Measurements from ENCODE around the gene CEP55. TPM values are rescaled to one million over a fixed set of nuclear protein-coding genes. Genes with fewer than 3 reads are reported as not detected.
A peak's percentile ranks its signal among the peaks of the same experiment; 100 is the strongest.
"Not testable (repeated sequence)": the region's sequence is repeated elsewhere in the genome, so short reads cannot be mapped to it uniquely, and the experiment has no call there.

CEP55 gene
- total RNA-seq, 1 experiment from 2014 or later, result 49.4 TPM

GRCh38 chr10:93463723-93464476, 32.5 kb upstream of the CEP55 start:
- peak in 1 of 2 experiments; percentile 24 for DNase-seq
- Histone ChIP-seq H3K4me3 (no peak overlapping the region), H3K27me3 (no peaks in the 10 kb centered on the region), H3K4me1 (peaks cover 57% of the 10 kb centered on the region), H3K36me3 (no peaks in the 10 kb centered on the region), H3K27ac (no peak overlapping the region; the same call in 1 of the 2 replicates), H3K9me3 (replicated peaks) (no peaks in the 10 kb centered on the region; the same call in 1 of the 2 replicates)

- H3K4me1 ChIP-seq, result peaks cover 48% of the 10 kb centered on the region
- H3K4me3 ChIP-seq, result no peak overlapping the region
- H3K27me3 ChIP-seq, result no peaks in the 10 kb centered on the region
- no peak for DNase-seq
- H3K27ac ChIP-seq, result no peak overlapping the region
- H3K36me3 ChIP-seq, result no peaks in the 10 kb centered on the region
- H3K9me3 ChIP-seq (replicated peaks), result no peaks in the 10 kb centered on the region; the same call in 1 of the 2 replicates
Measured at GRCh38 chr10:93464776-93465388, 31.5 kb upstream of the CEP55 start.

- Histone ChIP-seq H3K36me3 (no peaks in the 10 kb centered on the region), H3K27me3 (no peaks in the 10 kb centered on the region), H3K27ac (peak overlapping the region; percentile 77), H3K9me3 (replicated peaks) (no peaks in the 10 kb centered on the region; the same call in 1 of the 2 replicates), H3K4me1 (peaks cover 48% of the 10 kb centered on the region), H3K4me3 (peak overlapping the region; percentile 8; the same call in 1 of the 2 replicates)
- DNase-seq, result peak; percentile 76
Measured at GRCh38 chr10:93465806-93466675, 30.4 kb upstream of the CEP55 start.

GRCh38 chr10:93467635-93468034, 28.8 kb upstream of the CEP55 start:
- H3K27ac ChIP-seq, result peak overlapping the region; percentile 10; the same call in 1 of the 2 replicates
- DNase-seq, result not testable (repeated sequence)

GRCh38 chr10:93468461-93469213, 27.8 kb upstream of the CEP55 start:
- peak; percentile 18 to 23 for DNase-seq
- Histone ChIP-seq H3K4me3 (no peak overlapping the region), H3K4me1 (peaks cover 31% of the 10 kb centered on the region)

More at GRCh38 chr10:93467635-93468034, 28.8 kb upstream of the CEP55 start:
- H3K9me3 ChIP-seq (replicated peaks); H3K4me3 ChIP-seq; H3K36me3 ChIP-seq; H3K27me3 ChIP-seq: not testable (repeated sequence)
- H3K4me1 ChIP-seq, result peaks cover 36% of the 10 kb centered on the region

GRCh38 chr10:93469454-93469853, 27.0 kb upstream of the CEP55 start:
- Histone ChIP-seq H3K27me3 (no peaks in the 10 kb centered on the region), H3K9me3 (replicated peaks) (no peaks in the 10 kb centered on the region; the same call in 1 of the 2 replicates), H3K4me1 (peaks cover 24% of the 10 kb centered on the region), H3K27ac (no peak overlapping the region), H3K36me3 (no peaks in the 10 kb centered on the region), H3K4me3 (no peak overlapping the region)
- DNase-seq, result peak in 1 of 2 experiments; percentile 20

More at GRCh38 chr10:93468461-93469213, 27.8 kb upstream of the CEP55 start:
- Histone ChIP-seq H3K36me3 (no peaks in the 10 kb centered on the region), H3K27ac (peak overlapping the region; percentile 10; the same call in 1 of the 2 replicates), H3K9me3 (replicated peaks) (no peaks in the 10 kb centered on the region; the same call in 1 of the 2 replicates), H3K27me3 (no peaks in the 10 kb centered on the region)

GRCh38 chr10:93471110-93471651, 25.2 kb upstream of the CEP55 start:
- H3K27ac ChIP-seq, result peak overlapping the region; percentile 42; the same call in 1 of the 2 replicates
- H3K4me1 ChIP-seq, result peaks cover 19% of the 10 kb centered on the region
- H3K9me3 ChIP-seq (replicated peaks), result no peaks in the 10 kb centered on the region; the same call in 1 of the 2 replicates
- no peak overlapping the region for H3K4me3 ChIP-seq
- DNase-seq, result no peak
- H3K36me3 ChIP-seq, result no peaks in the 10 kb centered on the region
- H3K27me3 ChIP-seq, result no peaks in the 10 kb centered on the region

- no peak overlapping the region for H3K4me3 ChIP-seq
- peaks cover 13% of the 10 kb centered on the region for H3K4me1 ChIP-seq
- DNase-seq, result no peak
- no peaks in the 10 kb centered on the region for H3K9me3 ChIP-seq (replicated peaks)
- no peaks in the 10 kb centered on the region for H3K27me3 ChIP-seq
- no peak overlapping the region for H3K27ac ChIP-seq
- no peaks in the 10 kb centered on the region for H3K36me3 ChIP-seq
Measured at GRCh38 chr10:93473161-93473560, 23.3 kb upstream of the CEP55 start.

GRCh38 chr10:93473804-93474472, 22.5 kb upstream of the CEP55 start:
- Histone ChIP-seq H3K4me3 (no peak overlapping the region), H3K4me1 (peaks cover 13% of the 10 kb centered on the region), H3K9me3 (replicated peaks) (no peaks in the 10 kb centered on the region), H3K27me3 (no peaks in the 10 kb centered on the region), H3K36me3 (no peaks in the 10 kb centered on the region), H3K27ac (no peak overlapping the region)
- no peak for DNase-seq

- no peaks in the 10 kb centered on the region for H3K9me3 ChIP-seq (replicated peaks)
- H3K36me3 ChIP-seq, result no peaks in the 10 kb centered on the region
- H3K4me3 ChIP-seq, result no peak overlapping the region
- no peaks in the 10 kb centered on the region for H3K27me3 ChIP-seq
- peaks cover 13% of the 10 kb centered on the region for H3K4me1 ChIP-seq
- H3K27ac ChIP-seq, result no peak overlapping the region
- DNase-seq, result no peak
Measured at GRCh38 chr10:93475227-93475626, 21.2 kb upstream of the CEP55 start.

GRCh38 chr10:93475871-93476270, 20.5 kb upstream of the CEP55 start:
- Histone ChIP-seq H3K4me1 (peaks cover 11% of the 10 kb centered on the region), H3K27me3 (no peaks in the 10 kb centered on the region), H3K4me3 (no peak overlapping the region), H3K9me3 (replicated peaks) (no peaks in the 10 kb centered on the region), H3K27ac (no peak overlapping the region), H3K36me3 (no peaks in the 10 kb centered on the region)
- no peak for DNase-seq

- no peak for DNase-seq
- Histone ChIP-seq H3K27ac (no peak overlapping the region), H3K36me3 (no peaks in the 10 kb centered on the region)
Measured at GRCh38 chr10:93476756-93477155, 19.7 kb upstream of the CEP55 start.

GRCh38 chr10:93478873-93479272, 17.5 kb upstream of the CEP55 start:
- no peak overlapping the region for H3K4me3 ChIP-seq
- H3K36me3 ChIP-seq, result no peaks in the 10 kb centered on the region
- DNase-seq, result no peak

More at GRCh38 chr10:93476756-93477155, 19.7 kb upstream of the CEP55 start:
- H3K9me3 ChIP-seq (replicated peaks), result no peaks in the 10 kb centered on the region
- H3K27me3 ChIP-seq, result no peaks in the 10 kb centered on the region
- no peak overlapping the region for H3K4me3 ChIP-seq
- peaks cover 4% of the 10 kb centered on the region; the same call in 1 of the 2 replicates for H3K4me1 ChIP-seq

More at GRCh38 chr10:93478873-93479272, 17.5 kb upstream of the CEP55 start:
- Histone ChIP-seq H3K9me3 (replicated peaks) (no peaks in the 10 kb centered on the region), H3K27ac (no peak overlapping the region), H3K27me3 (no peaks in the 10 kb centered on the region), H3K4me1 (peaks cover 4% of the 10 kb centered on the region; the same call in 1 of the 2 replicates)
